HL-60 (cell line): Measurements from ENCODE around the gene TNIP1.
A peak's percentile ranks its signal among the peaks of the same experiment; 100 is the strongest.

ENCODE experiments used
- DNase-seq, 2 experiments: peaks; one replicate each; pipeline ENCODE4 v3.0.0-alpha.2; 2010 to 2020; ENCODE audit warnings: low read depth in 1 of 2, low spot score in 1 of 2
- H3K27ac ChIP-seq: fragments of 250-450 bp; sonication (Bioruptor Pico); replicated peaks from 2 replicates; pipeline ENCODE4 v1.5.1; 2020; ENCODE audit warnings: mild to moderate bottlenecking, moderate library complexity
- H3K27me3 ChIP-seq: fragments of 250-450 bp; sonication (Bioruptor Pico); 2 replicates; pipeline ENCODE4 v1.5.1; 2021; ENCODE audit warnings: mild to moderate bottlenecking, moderate library complexity; ENCODE audit not compliant: insufficient read depth, poor library complexity, severe bottlenecking
- H3K4me3 ChIP-seq: replicated peaks from 2 replicates; pipeline ENCODE4 v1.5.1; 2011; ENCODE audit warnings: mild to moderate bottlenecking, control low read depth, low read length; ENCODE audit not compliant: insufficient read depth
- CTCF ChIP-seq: IDR thresholded peaks from one replicate; pipeline ENCODE4 v1.5.1; 2011; ENCODE audit warnings: low read length, control low read depth, inconsistent platforms; ENCODE audit not compliant: insufficient read depth
- GABPA ChIP-seq: IDR thresholded peaks from 2 replicates; pipeline ENCODE4 v1.6.1; 2012; ENCODE audit warnings: low read depth
- POLR2AphosphoS5 ChIP-seq: IDR thresholded peaks from 2 replicates; pipeline ENCODE4 v1.6.1; 2012; ENCODE audit warnings: low read depth
- REST ChIP-seq: IDR thresholded peaks from 2 replicates; pipeline ENCODE4 v1.6.1; 2012; ENCODE audit warnings: low read depth; ENCODE audit not compliant: insufficient replicate concordance
- SPI1 ChIP-seq: IDR thresholded peaks from 2 replicates; pipeline ENCODE4 v1.6.1; 2012; ENCODE audit warnings: low read depth, mild to moderate bottlenecking, borderline replicate concordance

Gene TNIP1

GRCh38 chr5:151064916-151065499, 15.8 kb downstream of the TNIP1 start:
- TF ChIP-seq GABPA (no peak), POLR2AphosphoS5 (no peak), SPI1 (no peak), REST (no peak), CTCF (no peak)
- no peaks in the 10 kb centered on the region for H3K27me3 ChIP-seq
- no peak for DNase-seq
- H3K4me3 ChIP-seq = no peak overlapping the region
- H3K27ac ChIP-seq = no peak overlapping the region

GRCh38 chr5:151063142-151063989, 17.5 kb downstream of the TNIP1 start:
- Histone ChIP-seq H3K27ac (peak overlapping the region; percentile 56), H3K27me3 (no peaks in the 10 kb centered on the region), H3K4me3 (no peak overlapping the region)
- DNase-seq = peak in 1 of 2 experiments; percentile 35
- TF ChIP-seq SPI1 (no peak), POLR2AphosphoS5 (no peak), GABPA (no peak), CTCF (no peak), REST (no peak)

- no peak for DNase-seq
- Histone ChIP-seq H3K4me3 (no peak overlapping the region), H3K27me3 (no peaks in the 10 kb centered on the region), H3K27ac (peak overlapping the region; percentile 56)
- no peak for TF ChIP-seq POLR2AphosphoS5
- TF ChIP-seq CTCF = no peak
- TF ChIP-seq GABPA = no peak
These were observed 18.3 kb downstream of the TNIP1 start for GRCh38 chr5:151062405-151063141.
